GM18508 (cell line): ENCODE measurements around the gene CFLAR.
"Not testable (repeated sequence)": the region's sequence is repeated elsewhere in the genome, so short reads cannot be mapped to it uniquely, and the experiment has no call there.

Experiments used
- ATAC-seq: cut with Tn5 transposase; IDR thresholded peaks from one replicate; pipeline ENCODE4 v1.9.1; 2021; ENCODE audit warnings: moderate number of reproducible peaks; ENCODE audit not compliant: insufficient read depth, unreplicated experiment

The CFLAR gene

GRCh38 chr2:201116115-201116958 lies at the start of gene CFLAR:
Gene CFLAR, plus strand, starts transcription at chr2:201116164. Its CDS starts 13,702 bp downstream, at chr2:201129866.
- no peak for ATAC-seq

GRCh38 chr2:201070948-201071478 lies 45.0 kb upstream of the CFLAR start:
- no peak for ATAC-seq

GRCh38 chr2:201071479-201072200 lies 44.3 kb upstream of the CFLAR start, which contains the start of the genes HYCC2 and NDUFB3:
Gene HYCC2, minus strand, starts transcription at chr2:201071671. Its CDS starts 47,662 bp downstream, at chr2:201024009.
Gene NDUFB3, plus strand, starts transcription at chr2:201072001. Its CDS starts 6,882 bp downstream, at chr2:201078883.
- peak; percentile 97 for ATAC-seq

GRCh38 chr2:201072201-201072530 lies 43.8 kb upstream of the CFLAR start:
- ATAC-seq = no peak

- ATAC-seq = no peak
Measured at GRCh38 chr2:201073071-201073470, 42.9 kb upstream of the CFLAR start.

- no peak for ATAC-seq
Measured at GRCh38 chr2:201074996-201075395, 41.0 kb upstream of the CFLAR start.

GRCh38 chr2:201084863-201085262 lies 31.1 kb upstream of the CFLAR start:
- ATAC-seq = no peak

- no peak for ATAC-seq
Measured at GRCh38 chr2:201090574-201090973, 25.4 kb upstream of the CFLAR start.

- ATAC-seq = no peak
Measured at GRCh38 chr2:201093573-201093972, 22.4 kb upstream of the CFLAR start.

- ATAC-seq = no peak
Measured at GRCh38 chr2:201100497-201100896, 15.5 kb upstream of the CFLAR start.

GRCh38 chr2:201105759-201106158 lies 10.2 kb upstream of the CFLAR start:
- no peak for ATAC-seq

GRCh38 chr2:201107624-201108023 lies 8.3 kb upstream of the CFLAR start:
- ATAC-seq = no peak

GRCh38 chr2:201108341-201108740 lies 7.6 kb upstream of the CFLAR start:
- ATAC-seq = no peak

GRCh38 chr2:201109186-201109585 lies 6.8 kb upstream of the CFLAR start:
- ATAC-seq = no peak

GRCh38 chr2:201110615-201111014 lies 5.3 kb upstream of the CFLAR start:
- no peak for ATAC-seq

GRCh38 chr2:201111096-201111495 lies 4.9 kb upstream of the CFLAR start:
- no peak for ATAC-seq

GRCh38 chr2:201114350-201114749 lies 1.6 kb upstream of the CFLAR start:
- ATAC-seq = no peak

GRCh38 chr2:201114846-201115245 lies 1.1 kb upstream of the CFLAR start:
- no peak for ATAC-seq

GRCh38 chr2:201116959-201117734 lies 1.2 kb downstream of the CFLAR start:
- ATAC-seq = peak; percentile 29

- not testable (repeated sequence) for ATAC-seq
Measured at GRCh38 chr2:201117735-201118094, 1.8 kb downstream of the CFLAR start.
